OCI-LY3 (cell line): ENCODE results near the gene OR2Y1.
"Not testable (repeated sequence)": the region's sequence is repeated elsewhere in the genome, so short reads cannot be mapped to it uniquely, and the experiment has no call there.

Experiments
- H2AFZ ChIP-seq: fragments of 200-600, 300-600 bp; shearing (Covaris generic); 2 replicates; pipeline ENCODE4 v1.6.0; 2014; ENCODE audit warnings: antibody characterized with exemption, low read depth, low read length
- H3K27ac ChIP-seq: fragments of 200-600, 300-600 bp; sonication (generic); 2 replicates; pipeline ENCODE4 v1.5.1; 2014; ENCODE audit warnings: mild to moderate bottlenecking, low read length, moderate library complexity, mixed read lengths
- H3K27me3 ChIP-seq: fragments of 200-600, 300-600 bp; sonication (generic); 2 replicates; pipeline ENCODE4 v1.6.1; 2014; ENCODE audit warnings: low read depth, low read length, mixed read lengths
- H3K36me3 ChIP-seq: fragments of 200-600, 300-600 bp; sonication (generic); replicated peaks from 2 replicates; pipeline ENCODE3; 2014; ENCODE audit warnings: low read depth, low read length, mixed read lengths
- H3K4me1 ChIP-seq: fragments of 300-600, 200-600 bp; sonication (generic); 2 replicates; pipeline ENCODE4 v1.6.1; 2014; ENCODE audit warnings: low read length, mixed read lengths
- H3K4me2 ChIP-seq: fragments of 200-600, 300-600 bp; sonication (generic); 2 replicates; pipeline ENCODE4 v1.6.1; 2014; ENCODE audit warnings: low read length, mixed read lengths
- H3K4me3 ChIP-seq: fragments of 300-600, 200-600 bp; sonication (generic); 2 replicates; pipeline ENCODE4 v1.5.1; 2014; ENCODE audit warnings: antibody characterized with exemption, mild to moderate bottlenecking, low read length, moderate library complexity
- H3K79me2 ChIP-seq: fragments of 300-600, 200-600 bp; shearing (Covaris generic); 2 replicates; pipeline ENCODE4 v1.6.1; 2014; ENCODE audit warnings: mild to moderate bottlenecking, low read length, mixed read lengths
- H3K9ac ChIP-seq: fragments of 300-600, 200-600 bp; shearing (Covaris generic); 2 replicates; pipeline ENCODE4 v1.6.0; 2014; ENCODE audit warnings: mild to moderate bottlenecking, low read length, moderate library complexity
- H3K9me3 ChIP-seq: fragments of 200-600, 300-600 bp; shearing (Covaris generic); 2 replicates; pipeline ENCODE4 v1.6.1; 2014; ENCODE audit warnings: low read length, mixed read lengths; ENCODE audit not compliant: insufficient read depth
- H4K20me1 ChIP-seq: fragments of 200-600, 300-600 bp; sonication (generic); 2 replicates; pipeline ENCODE4 v1.6.1; 2016; ENCODE audit warnings: low read length, mixed read lengths; ENCODE audit not compliant: insufficient read depth
- EZH2phosphoT487 ChIP-seq: fragments of 200-600 bp; shearing (Covaris generic); IDR thresholded peaks from 2 replicates; pipeline ENCODE4 v1.6.1; 2018; ENCODE audit warnings: antibody characterized with exemption, mixed run types, low read depth
- TF ChIP-seq, protein P1 (sequence below): fragments of 200-600, 300-600 bp; sonication (generic); IDR thresholded peaks from 2 replicates; pipeline ENCODE4 v1.5.1; 2014; ENCODE audit warnings: antibody characterized with exemption, low read length, low read depth

Gene OR2Y1

DNA sequence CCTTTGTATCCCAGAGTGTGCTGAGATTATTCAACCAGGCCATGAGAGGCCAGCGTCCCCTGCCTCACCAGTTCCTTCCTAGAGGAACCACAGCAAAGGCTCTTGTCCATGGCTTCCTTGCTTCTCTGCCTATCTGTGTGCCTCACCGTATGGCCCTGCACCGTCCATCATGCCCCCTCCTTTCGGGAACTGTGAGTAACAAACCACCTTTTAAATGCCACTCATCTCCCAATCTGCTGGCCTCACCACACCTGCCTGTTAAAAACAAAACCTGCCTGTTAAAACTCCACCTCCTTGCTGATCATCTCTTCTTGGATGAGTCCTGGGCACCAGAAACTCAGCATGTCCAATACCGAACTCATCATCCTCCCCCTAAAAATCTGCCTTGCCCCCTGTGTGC, 4.4 kb upstream of the OR2Y1 start:
- Histone ChIP-seq H3K4me1 (no peaks in the 10 kb centered on the region), H3K4me2 (no peak overlapping the region), H3K9me3 (no peaks in the 10 kb centered on the region), H2AFZ (no peak overlapping the region), H3K9ac (no peak overlapping the region), H3K4me3 (no peak overlapping the region), H4K20me1 (no peaks in the 10 kb centered on the region), H3K79me2 (no peaks in the 10 kb centered on the region), H3K27me3 (peaks cover 49% of the 10 kb centered on the region), H3K27ac (no peak overlapping the region), H3K36me3 (no peaks in the 10 kb centered on the region)
- no peak for TF ChIP-seq EZH2phosphoT487
- TF ChIP-seq, protein P1, sequence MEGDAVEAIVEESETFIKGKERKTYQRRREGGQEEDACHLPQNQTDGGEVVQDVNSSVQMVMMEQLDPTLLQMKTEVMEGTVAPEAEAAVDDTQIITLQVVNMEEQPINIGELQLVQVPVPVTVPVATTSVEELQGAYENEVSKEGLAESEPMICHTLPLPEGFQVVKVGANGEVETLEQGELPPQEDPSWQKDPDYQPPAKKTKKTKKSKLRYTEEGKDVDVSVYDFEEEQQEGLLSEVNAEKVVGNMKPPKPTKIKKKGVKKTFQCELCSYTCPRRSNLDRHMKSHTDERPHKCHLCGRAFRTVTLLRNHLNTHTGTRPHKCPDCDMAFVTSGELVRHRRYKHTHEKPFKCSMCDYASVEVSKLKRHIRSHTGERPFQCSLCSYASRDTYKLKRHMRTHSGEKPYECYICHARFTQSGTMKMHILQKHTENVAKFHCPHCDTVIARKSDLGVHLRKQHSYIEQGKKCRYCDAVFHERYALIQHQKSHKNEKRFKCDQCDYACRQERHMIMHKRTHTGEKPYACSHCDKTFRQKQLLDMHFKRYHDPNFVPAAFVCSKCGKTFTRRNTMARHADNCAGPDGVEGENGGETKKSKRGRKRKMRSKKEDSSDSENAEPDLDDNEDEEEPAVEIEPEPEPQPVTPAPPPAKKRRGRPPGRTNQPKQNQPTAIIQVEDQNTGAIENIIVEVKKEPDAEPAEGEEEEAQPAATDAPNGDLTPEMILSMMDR: no peak

DNA sequence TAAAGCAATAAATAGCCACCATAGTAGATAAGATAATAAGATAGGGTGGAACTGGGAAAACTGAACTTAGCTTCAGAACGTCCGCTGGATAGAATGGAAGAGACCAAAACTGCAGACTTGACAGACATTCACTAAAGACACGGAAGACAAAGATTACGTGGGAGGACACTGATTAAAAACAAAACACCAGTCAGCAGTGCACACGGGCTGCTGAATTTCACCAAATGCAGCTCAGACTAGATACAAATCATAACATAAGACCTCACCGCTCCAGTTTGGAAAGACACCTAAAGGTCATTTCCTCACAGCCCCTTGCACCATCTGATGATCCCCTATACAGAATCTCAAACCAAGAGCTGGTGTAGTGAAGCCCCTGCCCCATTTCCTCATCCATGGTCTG, 2.9 kb upstream of the OR2Y1 start:
- Histone ChIP-seq H3K9ac (no peak overlapping the region), H2AFZ (no peak overlapping the region), H3K4me2 (no peak overlapping the region), H3K27ac (no peak overlapping the region), H3K4me1 (no peaks in the 10 kb centered on the region), H3K27me3 (peaks cover 48% of the 10 kb centered on the region), H3K9me3 (no peaks in the 10 kb centered on the region), H3K4me3 (no peak overlapping the region), H4K20me1 (no peaks in the 10 kb centered on the region), H3K36me3 (no peaks in the 10 kb centered on the region), H3K79me2 (no peaks in the 10 kb centered on the region)
- no peak for TF ChIP-seq EZH2phosphoT487
- TF ChIP-seq, protein P1: no peak

DNA sequence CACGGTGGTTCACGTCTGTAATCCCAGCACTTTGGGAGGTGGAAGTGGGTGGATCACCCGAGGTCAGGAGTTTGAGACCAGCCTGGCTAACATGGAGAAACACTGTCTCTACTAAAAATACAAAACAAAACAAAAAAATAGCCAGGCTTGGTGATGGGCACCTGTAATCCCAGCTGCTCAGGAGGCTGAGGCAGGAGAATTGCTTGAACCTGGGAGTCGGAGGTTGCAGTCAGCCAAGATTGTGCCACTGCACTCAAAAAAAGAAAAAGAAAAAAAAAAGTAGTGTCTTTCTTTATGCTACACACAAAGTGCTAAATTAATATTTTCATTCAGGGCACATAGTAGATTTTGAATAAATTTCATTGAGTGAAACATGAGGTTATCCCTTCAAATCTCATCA, 1.1 kb upstream of the OR2Y1 start:
- not testable (repeated sequence) for H3K9me3 ChIP-seq, H3K79me2 ChIP-seq

DNA sequence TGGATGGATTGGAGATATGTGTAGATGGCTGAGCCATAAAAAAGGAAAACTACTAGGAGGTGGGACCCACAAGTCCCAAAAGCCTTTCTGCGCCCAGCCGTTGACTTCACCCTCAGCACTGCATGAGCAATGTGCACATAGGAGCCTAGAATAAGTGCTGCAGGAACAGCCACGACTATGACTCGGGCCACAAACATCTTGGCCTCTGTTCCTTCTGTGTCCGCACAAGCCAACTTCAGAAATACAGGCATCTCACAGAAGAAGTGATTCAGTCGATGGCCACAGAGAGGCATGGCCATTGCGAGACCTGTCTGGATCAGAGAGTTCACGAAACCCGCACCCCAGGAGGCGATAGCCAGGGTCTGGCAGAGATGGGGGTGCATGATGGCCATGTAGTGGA, 587 bp downstream of the OR2Y1 start:
- no peak overlapping the region for H3K4me2 ChIP-seq
- no peak for TF ChIP-seq EZH2phosphoT487
- TF ChIP-seq, protein P1: no peak
- no peaks in the 10 kb centered on the region for H3K4me1 ChIP-seq
- H3K36me3 ChIP-seq: no peaks in the 10 kb centered on the region
- no peak overlapping the region for H2AFZ ChIP-seq
- H4K20me1 ChIP-seq: no peaks in the 10 kb centered on the region
- peaks cover 45% of the 10 kb centered on the region for H3K27me3 ChIP-seq
- no peak overlapping the region for H3K27ac ChIP-seq
- H3K79me2 ChIP-seq: no peaks in the 10 kb centered on the region
- no peak overlapping the region for H3K4me3 ChIP-seq
- H3K9ac ChIP-seq: no peak overlapping the region
- no peaks in the 10 kb centered on the region for H3K9me3 ChIP-seq

More for the DNA sequence above, 1.1 kb upstream of the OR2Y1 start:
- H3K9ac ChIP-seq, H4K20me1 ChIP-seq, H2AFZ ChIP-seq, H3K4me2 ChIP-seq, H3K4me1 ChIP-seq, H3K36me3 ChIP-seq, H3K27ac ChIP-seq, H3K4me3 ChIP-seq: not testable (repeated sequence)
- H3K27me3 ChIP-seq: peaks cover 46% of the 10 kb centered on the region

DNA sequence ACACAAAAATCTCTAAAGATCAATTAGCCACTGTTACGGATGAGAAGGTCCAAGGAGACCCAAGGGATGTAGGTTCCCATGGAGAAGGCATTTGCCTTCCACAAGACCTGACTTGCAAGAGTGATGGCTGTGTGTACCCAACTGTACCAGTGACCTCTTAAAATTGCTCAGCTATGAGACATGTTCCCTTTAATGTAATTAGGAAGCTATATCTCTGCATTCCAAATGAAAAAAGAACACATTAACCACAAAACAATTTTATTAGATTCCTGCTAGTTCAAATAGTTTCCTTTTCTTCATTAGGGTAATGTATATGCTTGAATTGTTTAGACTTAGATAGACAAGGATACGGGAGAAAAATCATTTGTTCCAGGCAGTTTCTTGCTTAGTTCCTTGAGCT, 3.3 kb downstream of the OR2Y1 start:
- Histone ChIP-seq H3K4me1 (no peaks in the 10 kb centered on the region), H3K4me2 (no peak overlapping the region), H3K9me3 (no peaks in the 10 kb centered on the region), H3K9ac (no peak overlapping the region), H3K27me3 (peaks cover 38% of the 10 kb centered on the region; the same call in 1 of the 2 replicates), H3K4me3 (no peak overlapping the region), H4K20me1 (no peaks in the 10 kb centered on the region), H2AFZ (no peak overlapping the region), H3K36me3 (no peaks in the 10 kb centered on the region), H3K27ac (no peak overlapping the region), H3K79me2 (no peaks in the 10 kb centered on the region)
- TF ChIP-seq, protein P1: no peak
- TF ChIP-seq EZH2phosphoT487: no peak
